NCI-H748 (cell line): Measurements from ENCODE around the gene SKP1.

ENCODE experiments used
- DNase-seq: peaks from one replicate; lab custom pipeline; 2025; ENCODE audit not compliant: unreplicated experiment; lab: John Stamatoyannopoulos, UW

Gene SKP1

DNA sequence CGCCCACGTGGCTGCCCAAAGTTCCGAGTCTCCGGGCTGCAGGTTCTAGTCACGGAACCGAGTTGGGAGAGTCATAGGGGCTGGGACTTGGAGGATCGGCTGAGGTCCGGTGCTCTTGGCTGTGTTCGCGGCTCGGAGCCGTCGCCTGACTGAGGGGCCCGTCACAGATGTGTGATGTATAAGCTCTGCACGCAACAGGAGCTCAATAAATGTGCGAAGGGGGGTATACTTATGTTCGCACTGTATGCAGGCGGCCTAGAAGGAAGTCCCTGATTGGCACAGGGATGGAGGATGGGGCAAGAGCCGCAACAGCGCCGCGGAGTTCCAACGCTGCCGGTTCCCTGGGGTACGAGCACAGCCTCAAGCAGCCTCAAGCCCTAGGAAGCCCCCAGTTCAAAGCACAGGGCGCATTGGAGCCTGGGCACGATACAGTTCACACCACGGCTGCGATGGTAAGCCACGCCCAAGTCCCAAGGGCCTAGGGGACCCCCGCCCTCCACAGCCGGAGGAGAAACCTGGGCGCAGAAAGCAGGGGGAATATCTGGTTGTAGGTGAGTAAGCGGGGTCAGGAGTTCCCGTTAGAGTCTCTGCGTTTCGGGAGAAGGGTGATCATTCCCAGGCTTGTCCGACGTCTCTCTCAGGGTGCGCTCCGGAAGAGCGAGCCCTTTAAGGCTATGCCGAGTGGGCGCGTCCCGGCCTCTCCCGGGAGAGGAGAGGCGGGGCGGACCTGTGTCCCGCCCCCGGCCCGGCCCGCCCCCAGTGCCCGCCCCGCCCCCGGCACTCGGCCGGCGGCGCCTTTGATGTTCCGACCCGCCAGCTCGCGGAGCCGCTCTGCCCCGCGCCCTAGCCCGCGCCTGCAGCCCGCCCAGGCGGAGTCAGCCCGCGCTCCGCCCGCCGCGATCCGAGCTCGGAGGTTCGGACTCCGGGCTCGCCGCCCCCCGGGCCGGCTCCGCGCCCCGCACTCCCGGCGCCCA, 62.6 kb downstream of the SKP1 start, which contains the start of gene TCF7:
Gene TCF7, plus strand, starts transcription at position 780 of the 974 bp plus-strand sequence. CDS start 226 bp downstream, outside the sequence.
- peak; percentile 85 for DNase-seq

DNA sequence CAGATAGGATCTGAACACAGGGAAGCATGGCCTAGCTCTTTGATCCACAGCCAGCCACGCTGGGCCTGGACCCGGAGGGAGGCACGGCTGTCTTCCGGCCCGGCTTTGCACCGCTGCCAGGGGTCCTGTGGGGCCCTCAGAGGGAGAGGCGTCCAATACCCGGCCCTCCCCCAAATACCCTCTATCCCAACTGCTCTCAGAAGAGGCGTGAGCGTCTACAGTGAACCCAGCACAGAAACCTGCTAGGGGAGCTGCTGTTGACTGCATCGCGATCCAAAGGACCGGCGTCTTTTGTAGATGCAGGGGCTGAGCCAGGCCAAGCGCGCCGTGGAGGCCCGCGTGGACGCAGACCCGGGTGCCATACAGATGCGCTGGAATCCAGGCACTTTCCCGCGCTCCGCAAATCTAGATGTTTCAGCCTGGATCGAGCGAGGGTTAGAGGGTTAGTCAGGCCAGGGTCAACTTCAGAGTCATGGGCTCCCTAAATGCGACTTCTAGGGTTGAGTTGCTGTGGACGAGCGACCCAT, 63.3 kb downstream of the SKP1 start:
- peak; percentile 7 for DNase-seq

DNA sequence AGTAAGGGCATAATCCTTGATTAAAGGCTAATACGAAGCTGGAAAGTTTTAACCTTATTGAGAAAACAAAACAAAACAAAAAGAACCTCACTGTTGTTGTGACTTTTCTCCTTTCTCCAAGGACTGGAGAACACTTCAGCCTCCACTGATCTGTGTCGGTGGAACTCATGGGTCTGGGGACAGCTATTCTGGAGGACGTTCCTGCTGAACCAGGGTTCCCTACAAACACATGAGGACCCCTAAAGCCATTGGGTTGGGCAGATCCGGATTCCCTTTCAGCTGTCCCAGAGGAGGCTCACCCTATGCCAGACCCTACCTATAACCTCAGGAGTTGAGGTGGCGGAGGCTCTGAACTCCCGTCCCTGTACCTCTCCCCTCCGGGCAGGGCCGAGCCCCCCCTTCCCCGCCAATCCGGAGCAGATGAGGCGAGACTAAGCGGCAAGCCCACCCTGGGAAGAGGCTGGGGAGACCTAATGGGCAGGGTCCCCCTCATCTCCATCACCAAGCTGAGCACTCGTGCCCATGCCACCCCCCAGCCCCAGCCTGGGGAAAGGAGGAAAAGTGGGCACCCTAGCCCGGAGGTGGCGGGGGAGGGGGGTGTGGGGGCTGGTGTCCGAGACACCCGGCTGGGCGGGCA, 63.9 kb downstream of the SKP1 start:
- no peak for DNase-seq

DNA sequence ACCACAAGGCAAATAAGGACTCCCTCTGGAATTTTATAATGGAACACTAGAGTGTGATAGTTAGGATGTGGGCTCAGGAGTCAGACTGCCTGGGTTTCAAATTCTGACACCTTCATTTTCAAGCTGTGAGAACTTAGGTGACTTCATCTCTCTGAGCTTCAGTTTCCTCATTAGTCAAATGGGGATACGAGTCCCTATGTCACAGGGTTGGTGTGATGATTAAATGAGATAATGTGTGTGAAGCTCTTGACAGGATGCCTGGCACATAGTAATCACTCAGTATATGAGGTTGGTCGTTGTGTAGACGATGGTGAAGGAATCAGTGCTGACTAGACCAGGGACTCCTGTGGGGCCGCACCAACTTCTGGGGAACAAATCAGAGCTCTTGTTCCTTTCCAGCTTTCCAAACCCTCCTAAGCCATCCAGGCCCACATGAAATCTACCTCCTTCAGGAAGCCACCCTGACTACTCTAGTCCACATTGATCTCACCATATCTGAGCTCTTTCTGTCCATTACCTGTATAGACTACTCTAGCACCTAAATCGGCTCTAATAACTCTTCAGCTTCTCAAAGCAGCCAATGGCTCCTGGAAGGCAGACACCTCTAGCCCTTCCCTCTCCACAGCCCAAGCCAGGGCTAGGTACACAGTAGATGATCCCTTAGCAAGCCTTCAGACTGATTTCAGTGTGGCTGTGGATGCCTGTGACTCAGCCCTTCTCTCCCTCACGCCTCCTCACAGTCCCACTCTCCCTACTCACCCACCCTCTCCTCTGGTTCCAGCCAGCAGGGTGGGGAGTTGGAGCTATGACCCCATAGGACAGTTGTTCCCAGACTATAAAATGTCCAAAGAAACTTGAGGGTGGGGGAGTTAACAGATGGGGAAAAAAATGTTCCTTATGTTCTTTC, 64.8 kb downstream of the SKP1 start:
- DNase-seq: no peak

DNA sequence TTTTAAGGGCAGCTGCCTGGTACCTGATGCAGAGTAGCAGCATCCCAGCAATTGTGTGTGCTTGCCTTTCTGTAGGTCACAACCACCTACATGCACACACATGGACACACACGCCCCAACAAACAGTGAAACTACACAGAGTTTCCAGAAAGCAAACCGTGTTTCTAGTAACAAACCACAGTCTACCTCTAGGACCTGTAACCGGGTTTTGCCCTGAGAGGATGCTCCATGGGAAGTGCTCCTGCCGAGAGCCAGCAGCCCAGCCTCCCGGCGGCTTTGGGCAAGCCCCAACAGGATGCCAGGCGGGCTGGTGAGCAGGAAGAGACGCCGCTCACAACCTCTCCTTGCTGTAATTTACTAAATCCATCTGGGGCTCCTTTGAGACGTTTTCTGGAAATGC, 66.4 kb downstream of the SKP1 start:
- no peak for DNase-seq

DNA sequence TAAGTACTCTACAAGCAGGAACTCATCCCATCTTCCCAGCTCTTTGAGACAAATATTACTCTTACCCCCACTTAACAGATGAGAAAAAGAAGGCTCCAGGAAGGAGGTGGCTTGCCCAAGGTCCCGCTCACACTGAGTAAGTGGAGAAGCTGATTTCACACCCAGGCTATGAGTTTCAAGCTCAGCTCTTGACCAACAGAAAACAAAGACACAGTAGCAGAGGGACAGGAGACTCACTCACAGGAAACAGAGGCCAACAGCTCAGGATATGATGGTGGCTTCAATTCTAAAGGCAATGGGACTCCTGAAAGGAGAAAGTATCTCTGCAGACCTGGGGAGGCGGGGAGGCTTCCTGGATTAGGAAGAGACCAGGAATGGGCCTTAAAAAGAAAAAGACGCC, 69.0 kb downstream of the SKP1 start:
- DNase-seq: no peak

DNA sequence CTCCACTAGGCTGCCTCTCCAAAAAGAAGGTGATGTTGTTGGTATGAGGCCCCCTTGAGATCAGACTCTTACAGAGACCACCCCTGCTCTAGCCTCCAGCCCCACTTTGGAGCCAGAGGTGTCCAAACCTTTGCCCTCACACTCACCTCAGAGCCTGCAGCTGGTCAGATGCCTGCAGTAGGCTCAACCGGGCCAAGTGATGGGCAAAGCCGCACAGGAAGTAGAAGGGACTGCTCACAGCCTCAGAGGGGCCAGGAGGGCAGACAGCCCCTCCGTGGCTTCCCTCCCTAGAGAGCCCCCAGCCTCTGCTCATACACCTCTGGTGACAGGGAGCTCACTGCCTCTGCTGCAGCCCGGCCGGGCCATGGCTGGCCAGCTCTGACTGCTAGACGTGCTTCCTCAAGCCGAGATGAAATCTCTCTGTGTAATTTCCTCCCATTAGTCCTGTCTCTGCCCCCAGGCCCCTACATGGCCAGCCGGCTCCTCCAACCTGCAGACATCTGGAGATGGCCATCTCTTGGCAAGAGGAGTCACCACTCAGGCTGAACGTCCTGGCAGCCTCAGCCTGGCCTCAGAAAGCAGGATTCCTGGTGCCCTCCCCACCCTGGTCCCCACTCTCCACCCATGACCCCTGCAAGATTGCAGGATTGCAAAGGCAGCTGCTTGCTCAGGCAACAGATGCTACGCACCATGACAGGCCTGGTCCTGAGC, 69.6 kb downstream of the SKP1 start:
- DNase-seq: no peak

DNA sequence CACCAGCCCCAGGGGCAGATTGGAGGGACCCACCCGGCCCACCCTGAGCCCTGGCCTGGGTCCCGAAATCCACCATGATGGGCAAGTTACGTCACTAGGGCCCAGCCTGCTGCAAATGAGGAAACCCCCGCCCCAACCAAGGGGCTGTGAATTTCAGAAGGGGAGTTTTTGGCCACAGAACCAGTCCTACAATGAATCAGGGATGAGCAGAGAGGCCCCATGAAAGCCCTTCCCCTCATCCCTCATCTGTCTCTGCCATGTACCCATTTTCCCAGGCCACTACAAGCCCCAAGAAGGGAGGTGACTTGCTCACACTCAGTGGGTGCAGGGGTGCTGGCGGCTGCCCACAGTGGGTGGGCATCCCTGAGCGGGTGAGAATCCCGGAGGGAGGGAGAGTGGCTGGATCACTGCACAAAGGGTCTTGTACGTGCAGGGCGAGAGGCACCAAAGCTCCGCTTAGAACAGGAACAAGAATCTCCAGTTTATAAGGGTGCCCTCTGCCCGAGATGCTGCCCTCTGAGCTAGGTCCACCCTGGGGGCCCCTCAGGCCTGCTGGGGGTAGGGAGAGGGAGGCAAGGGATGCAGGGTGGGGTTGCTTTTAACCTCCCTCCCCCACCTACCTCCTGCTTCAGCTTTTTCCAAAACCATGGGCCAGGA, 72.6 kb downstream of the SKP1 start:
- DNase-seq: no peak

DNA sequence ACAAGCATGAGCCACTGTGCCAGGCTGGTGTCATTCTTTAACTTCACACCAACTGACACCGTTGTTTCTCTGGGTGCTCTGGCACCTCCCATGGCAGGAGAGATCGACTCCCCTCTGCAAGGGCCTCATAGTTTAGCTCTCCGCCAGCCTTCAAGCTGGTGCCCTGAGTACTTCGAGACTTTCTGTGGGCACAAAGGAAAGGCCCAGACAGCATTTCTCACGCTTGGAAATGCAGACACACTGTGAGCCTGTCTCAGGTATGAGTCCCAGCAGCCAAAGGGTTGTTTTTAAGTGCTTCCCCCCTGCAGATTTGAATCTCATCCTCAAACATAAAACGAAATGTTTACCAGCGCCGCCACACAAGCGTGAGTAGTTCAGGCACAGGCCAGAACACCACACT, 73.4 kb downstream of the SKP1 start:
- DNase-seq: no peak

DNA sequence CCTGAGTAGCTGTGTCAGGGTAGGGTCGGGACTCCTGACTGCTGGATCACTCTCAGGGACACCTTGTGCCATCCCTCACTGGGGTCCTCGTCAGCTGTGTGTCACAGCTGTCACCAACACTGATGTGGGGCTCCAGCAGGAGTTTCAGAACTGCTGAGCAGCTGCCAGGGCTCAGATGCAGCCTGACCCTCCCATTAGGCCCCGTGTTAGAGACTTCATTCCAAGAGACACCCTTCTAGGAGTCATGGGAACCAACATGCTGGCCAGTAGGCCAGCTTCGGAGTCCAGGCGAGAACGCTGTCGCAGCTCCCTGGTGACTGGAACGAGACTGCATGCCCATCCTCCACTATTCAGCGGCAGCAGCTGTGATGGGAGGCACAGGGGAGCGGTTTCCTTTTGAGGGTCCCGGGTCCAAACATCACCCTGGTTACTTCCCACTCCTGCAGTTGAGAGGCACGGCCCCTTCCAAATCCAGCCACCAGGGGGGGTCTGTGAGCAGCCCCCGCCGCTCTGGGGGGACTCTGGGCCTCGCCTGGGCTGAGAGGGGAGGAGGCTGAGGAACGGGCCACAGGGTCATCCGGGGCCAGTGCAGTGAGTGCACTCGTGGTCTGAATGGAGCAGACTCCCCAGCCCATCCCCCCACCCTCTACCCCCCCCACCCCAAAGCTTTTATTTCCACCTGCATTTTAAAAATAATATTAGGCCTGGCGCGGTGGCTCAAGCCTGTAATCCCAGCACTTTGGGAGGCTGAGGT, 74.9 kb downstream of the SKP1 start:
- DNase-seq: peak; percentile 38

DNA sequence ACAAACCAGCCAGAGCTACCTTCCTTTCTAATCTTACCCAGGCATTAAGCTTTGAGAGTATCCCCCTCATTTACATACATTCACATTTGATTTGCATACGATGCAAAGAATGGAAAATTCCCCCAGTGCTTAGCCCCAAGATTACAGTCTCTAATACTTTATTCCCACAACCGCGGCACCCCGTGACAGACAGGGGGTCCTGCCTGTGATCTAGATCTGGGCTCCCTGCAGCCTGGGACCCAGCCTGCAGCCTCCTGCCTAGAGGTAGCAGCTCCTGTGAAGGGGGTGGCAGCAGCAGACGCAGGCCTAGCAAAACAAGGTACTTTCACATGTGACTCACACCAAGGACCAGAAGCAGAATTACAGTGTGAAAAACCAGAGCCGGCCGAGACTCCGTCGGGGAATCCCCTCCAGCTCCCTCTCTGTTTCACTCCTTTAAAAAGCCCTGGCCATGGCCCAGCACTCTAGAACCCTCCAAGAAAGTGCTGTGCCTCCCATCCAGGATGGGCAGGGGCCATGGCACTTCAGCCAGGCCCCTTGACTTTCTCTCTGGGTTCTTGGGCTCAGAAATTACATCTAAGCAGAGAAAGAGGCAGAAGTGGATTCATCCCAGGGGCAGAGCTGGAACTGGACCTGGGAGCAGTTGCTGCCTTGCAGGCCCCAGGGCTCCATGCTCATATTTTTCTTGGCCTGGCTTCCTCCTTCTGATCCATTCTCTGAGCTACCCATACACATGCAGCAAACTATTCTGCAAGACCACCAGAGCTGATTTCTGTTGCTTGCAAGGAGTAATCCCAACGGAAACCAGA, 76.3 kb downstream of the SKP1 start:
- DNase-seq: no peak

DNA sequence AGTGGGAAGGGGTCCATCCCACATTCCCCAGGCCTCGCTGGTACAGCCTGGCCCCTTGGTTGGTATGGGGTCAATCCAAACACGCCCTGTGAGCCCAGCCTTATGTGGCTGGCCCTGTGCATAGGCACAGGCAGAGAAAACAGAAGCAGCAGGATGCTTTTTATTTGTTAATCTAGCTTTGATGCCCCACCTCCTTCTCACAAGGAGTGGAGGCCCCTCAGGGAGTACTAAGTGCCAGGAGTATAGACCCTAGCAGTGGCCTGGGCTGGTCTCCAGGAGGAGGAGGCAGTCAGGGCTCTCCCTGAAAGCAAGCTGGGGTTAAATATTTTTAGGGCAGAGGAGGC, 76.8 kb downstream of the SKP1 start:
- no peak for DNase-seq

DNA sequence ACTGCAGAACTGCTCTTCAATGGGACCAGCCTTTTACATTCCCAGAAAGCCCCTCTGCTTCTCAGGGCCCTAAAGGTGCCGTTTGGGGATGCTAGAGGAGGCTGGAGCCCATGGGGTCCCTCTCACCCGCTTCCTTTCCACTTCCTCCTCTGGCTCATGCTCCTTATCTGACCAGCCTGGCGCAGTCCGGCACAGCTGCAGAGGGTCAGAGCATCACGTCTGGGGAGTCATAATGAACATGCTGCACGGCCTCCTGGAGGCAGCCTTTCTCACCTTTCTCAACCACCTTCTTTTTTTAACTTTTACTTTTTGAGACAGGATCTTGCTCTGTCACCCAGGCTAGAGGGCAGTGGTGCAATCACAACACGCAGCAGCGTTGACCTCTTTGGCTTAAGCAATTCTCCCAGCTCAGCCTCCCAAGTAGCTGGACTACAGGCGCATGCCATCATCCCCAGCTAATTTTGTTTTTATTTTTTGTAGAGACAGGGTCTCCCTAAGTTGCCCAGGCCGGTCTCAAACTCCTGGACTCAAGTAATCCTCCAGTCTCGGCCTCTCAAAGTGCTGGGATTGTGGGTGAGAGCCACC, 77.4 kb downstream of the SKP1 start:
- DNase-seq: no peak
